Small intestine (tissue), 7 donors: ENCODE results near the gene SYNJ2. TPM values are rescaled to one million over a fixed set of nuclear protein-coding genes. Genes with fewer than 3 reads are reported as not detected.

Source experiments
- DNase-seq, 2 donors: peaks; one replicate each; pipeline versions ENCODE4 v3.0.0 to v3.0.0-alpha.2; 2013
- FAIRE-seq: peaks from 2 replicates; lab custom pipeline; 2012; peaks lifted over from hg19 to GRCh38; lab: Jason Lieb, UNC
- H3K27ac ChIP-seq, 3 donors: one replicate each; pipeline ENCODE4 v1.5.1; 2013; ENCODE audit warnings: low read length in 2 of 3, mild to moderate bottlenecking in 2 of 3, control low read depth in 1 of 3, inconsistent platforms in 1 of 3, low read depth in 1 of 3, moderate library complexity in 1 of 3
- H3K27me3 ChIP-seq, 3 donors: one replicate each; pipeline ENCODE4 v1.6.1; 2013; ENCODE audit warnings: low read length in 3 of 3, inconsistent platforms in 1 of 3; ENCODE audit not compliant: control insufficient read depth in 3 of 3, insufficient read depth in 3 of 3
- H3K36me3 ChIP-seq, 3 donors: one replicate each; pipeline ENCODE4 v1.6.1; 2013; ENCODE audit warnings: low read length in 3 of 3, inconsistent platforms in 1 of 3, low read depth in 1 of 3, mild to moderate bottlenecking in 1 of 3, moderate library complexity in 1 of 3; ENCODE audit not compliant: control insufficient read depth in 3 of 3, insufficient read depth in 2 of 3
- H3K4me1 ChIP-seq, 3 donors: one replicate each; pipeline ENCODE4 v1.6.1; 2013; ENCODE audit warnings: low read length in 2 of 3, inconsistent platforms in 1 of 3, low read depth in 1 of 3, mild to moderate bottlenecking in 1 of 3, moderate library complexity in 1 of 3; ENCODE audit not compliant: control insufficient read depth in 3 of 3, insufficient read depth in 2 of 3
- H3K4me3 ChIP-seq, 3 donors: one replicate each; pipeline ENCODE4 v1.5.1; 2013; ENCODE audit warnings: low read length in 3 of 3, control low read depth in 1 of 3, inconsistent platforms in 1 of 3, low read depth in 1 of 3, mild to moderate bottlenecking in 1 of 3, moderate library complexity in 1 of 3
- H3K9me3 ChIP-seq, 2 donors: one replicate each; pipeline ENCODE4 v1.6.1; 2013; ENCODE audit warnings: low read depth in 1 of 2, low read length in 1 of 2; ENCODE audit not compliant: control insufficient read depth in 2 of 2, insufficient read depth in 1 of 2
- WGBS, 3 donors: extraction: QIAGEN DNeasy Blood & Tissue Kit; methylation state at CpG; one replicate each; pipeline ENCODE4 v1.1.7; 2013; 5-methylcytosine and 5-hydroxymethylcytosine counted together
- polyA plus RNA-seq, 4 donors: library from polyadenylated mRNA; stranded (reverse) in 3 of 4; unstranded in 1 of 4; fragments of 200-250 nt in 3 of 4; fragments of 120-200 nt in 1 of 4; gene quantifications; one replicate each; pipeline versions ENCODE4 v1.2.1 to v1.2.3, GENCODE V29; 2013
- donor health status: healthy with polysubstance abuse.
- donor health status: control.
- donor health status: control.
- donor health status: Bipolar disorder and iron deficiency.
- donor health status: healthy.

SYNJ2 gene
- polyA plus RNA-seq, 4 donors, result 7.0 to 16.3 (median 9.4) TPM

DNA sequence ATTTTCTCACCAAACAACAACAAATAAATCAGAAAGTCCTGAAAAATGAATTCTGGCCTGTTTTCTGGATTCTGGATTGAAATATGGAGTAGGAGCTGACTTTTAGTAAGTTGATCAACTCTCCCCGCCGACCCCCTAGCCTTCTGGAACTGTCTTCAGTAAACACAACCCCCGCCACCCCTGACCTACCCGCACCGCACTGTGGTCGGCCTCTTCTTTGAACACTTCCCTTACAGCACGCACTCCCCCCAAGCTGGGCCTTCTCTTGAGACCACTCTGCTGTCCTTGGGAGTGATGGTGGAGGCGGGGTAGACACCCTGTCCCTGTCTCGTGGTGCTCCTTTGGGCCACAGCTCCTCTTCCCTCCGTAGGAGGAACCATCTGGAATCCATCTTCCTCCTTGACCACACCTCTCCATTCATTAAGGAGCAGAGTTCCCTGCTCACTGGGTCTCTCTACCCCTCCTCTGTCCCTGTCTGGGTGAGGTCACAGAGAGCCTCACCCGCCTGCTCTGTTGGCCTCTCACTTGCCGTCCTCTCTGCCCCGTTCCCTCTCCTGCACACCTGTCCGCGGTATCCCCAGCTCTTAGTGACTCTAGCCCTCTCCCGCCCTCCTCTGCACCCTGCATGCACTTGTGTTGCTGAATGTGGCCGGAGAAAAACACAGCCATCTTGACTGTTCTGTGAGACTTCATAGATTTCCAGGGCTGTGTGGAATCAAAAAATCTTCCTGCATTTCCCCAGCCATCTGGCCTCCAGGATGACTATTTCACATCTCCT, 19.1 kb downstream of the SYNJ2 start:
- Histone ChIP-seq H3K4me3 (no peak overlapping the region), H3K9me3 (peaks cover 0 to 7% of the 10 kb centered on the region in 2 donors), H3K36me3 (peaks cover 0 to 19% (median 0%) of the 10 kb centered on the region in 3 donors), H3K27ac (no peak overlapping the region), H3K4me1 (peaks cover 0 to 21% (median 7%) of the 10 kb centered on the region in 3 donors), H3K27me3 (no peaks in the 10 kb centered on the region)
- no peak for FAIRE-seq
- DNase-seq, result no peak
- 86 to 90% (median 88%) methylated on average over 17 of the region's 17 CpGs for WGBS, 3 donors

DNA sequence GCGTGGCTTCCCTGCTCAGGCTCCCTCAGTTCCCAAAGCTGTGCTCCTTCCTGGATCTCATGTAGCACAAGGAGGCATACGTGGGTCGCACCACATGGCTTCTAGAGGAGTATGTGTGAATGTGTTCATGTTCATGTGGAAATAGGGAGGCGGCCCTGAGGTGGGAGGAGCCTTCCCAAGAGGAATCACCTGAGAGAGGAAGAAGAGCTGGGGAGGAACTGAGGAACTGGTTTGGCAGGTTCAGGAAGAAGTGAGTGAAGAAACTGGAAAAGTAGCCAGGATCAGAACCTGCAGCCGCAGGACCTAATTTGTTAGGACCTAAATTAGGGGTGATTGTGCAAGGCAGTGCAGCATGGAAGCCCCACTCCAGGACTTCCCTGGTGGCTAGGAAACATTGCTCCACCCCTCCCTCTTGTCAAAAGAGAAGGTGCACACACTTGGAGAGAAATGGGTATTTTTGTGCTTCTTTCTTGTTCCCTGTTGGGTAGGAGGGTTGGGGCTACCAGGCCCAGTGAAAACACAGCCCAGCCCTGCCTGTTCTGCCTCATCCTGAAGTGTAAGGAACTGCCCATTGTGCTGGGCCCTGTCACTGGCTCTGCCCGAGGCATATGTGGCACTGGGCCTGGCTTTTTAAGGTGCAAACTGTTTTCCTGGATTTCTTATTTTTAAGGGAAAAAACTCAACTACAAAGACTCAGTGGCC, 20.7 kb downstream of the SYNJ2 start:
- H3K27me3 ChIP-seq, result no peaks in the 10 kb centered on the region
- H3K36me3 ChIP-seq, result peaks cover 0 to 28% (median 0%) of the 10 kb centered on the region in 3 donors
- FAIRE-seq (no peak), DNase-seq (peak; percentile 51 to 75)
- H3K4me1 ChIP-seq, result peaks cover 0 to 21% (median 7%) of the 10 kb centered on the region in 3 donors
- WGBS, 3 donors, result 71 to 76% (median 72%) methylated on average over 6 of the region's 6 CpGs
- H3K27ac ChIP-seq, result peak overlapping the region in 2 of 3 donors; percentile 36 to 76
- no peak overlapping the region for H3K4me3 ChIP-seq
- H3K9me3 ChIP-seq, result peaks cover 0 to 7% of the 10 kb centered on the region in 2 donors

DNA sequence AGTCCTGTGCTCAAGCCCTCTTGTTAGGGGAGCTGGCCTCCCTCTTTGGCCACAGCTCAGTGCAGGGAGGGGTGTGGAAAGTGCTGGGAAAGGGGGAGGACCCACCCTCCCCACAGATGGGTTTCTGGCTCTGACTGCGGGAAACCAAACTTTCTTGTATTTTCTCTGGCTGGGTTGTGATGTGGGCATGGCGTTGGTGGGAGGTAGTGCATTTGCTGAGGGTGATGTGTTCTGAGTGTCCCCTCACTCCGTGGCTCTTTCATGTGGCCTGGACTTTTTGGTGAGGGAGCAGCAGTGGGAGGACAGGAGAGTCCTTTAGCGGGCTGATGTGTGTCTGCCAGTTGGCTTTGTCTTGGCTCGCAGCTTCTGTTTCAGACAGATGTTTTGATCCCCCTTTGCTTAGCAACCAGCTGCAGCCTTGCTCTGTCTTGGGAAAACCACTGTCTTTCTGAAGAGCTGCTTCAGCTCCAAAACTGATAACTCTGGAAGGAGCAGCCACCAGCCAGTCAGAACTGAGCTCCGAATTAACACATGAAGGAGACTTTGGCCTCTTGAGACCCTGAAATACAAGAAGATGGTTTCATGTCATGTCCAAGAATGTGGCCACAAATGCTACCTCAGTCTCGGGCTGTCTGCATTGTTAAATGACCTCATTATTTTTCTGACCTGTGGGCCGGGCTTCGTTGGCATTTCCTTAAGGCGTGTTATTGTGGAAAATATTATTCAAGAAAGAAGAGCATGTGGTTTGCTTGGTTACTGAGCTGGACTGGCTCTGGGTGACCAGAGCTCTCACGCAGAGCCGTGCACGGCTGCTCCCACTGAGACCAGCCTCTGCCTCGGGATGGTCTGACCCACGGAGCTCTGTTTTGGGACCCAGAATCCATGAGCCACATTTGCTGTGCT, 21.5 kb downstream of the SYNJ2 start:
- peak overlapping the region in 2 of 3 donors; percentile 36 to 76 for H3K27ac ChIP-seq
- no peak overlapping the region for H3K4me3 ChIP-seq
- 45 to 68% (median 64%) methylated on average over 15 of the region's 15 CpGs for whole genome bisulfite sequencing, 3 donors
- H3K4me1 ChIP-seq, result peaks cover 0 to 21% (median 7%) of the 10 kb centered on the region in 3 donors
- no peaks in the 10 kb centered on the region for H3K27me3 ChIP-seq
- DNase-seq (peak; percentile 31 to 51), FAIRE-seq (no peak)
- H3K36me3 ChIP-seq, result peaks cover 0 to 26% (median 0%) of the 10 kb centered on the region in 3 donors
- peaks cover 0 to 7% of the 10 kb centered on the region in 2 donors for H3K9me3 ChIP-seq

DNA sequence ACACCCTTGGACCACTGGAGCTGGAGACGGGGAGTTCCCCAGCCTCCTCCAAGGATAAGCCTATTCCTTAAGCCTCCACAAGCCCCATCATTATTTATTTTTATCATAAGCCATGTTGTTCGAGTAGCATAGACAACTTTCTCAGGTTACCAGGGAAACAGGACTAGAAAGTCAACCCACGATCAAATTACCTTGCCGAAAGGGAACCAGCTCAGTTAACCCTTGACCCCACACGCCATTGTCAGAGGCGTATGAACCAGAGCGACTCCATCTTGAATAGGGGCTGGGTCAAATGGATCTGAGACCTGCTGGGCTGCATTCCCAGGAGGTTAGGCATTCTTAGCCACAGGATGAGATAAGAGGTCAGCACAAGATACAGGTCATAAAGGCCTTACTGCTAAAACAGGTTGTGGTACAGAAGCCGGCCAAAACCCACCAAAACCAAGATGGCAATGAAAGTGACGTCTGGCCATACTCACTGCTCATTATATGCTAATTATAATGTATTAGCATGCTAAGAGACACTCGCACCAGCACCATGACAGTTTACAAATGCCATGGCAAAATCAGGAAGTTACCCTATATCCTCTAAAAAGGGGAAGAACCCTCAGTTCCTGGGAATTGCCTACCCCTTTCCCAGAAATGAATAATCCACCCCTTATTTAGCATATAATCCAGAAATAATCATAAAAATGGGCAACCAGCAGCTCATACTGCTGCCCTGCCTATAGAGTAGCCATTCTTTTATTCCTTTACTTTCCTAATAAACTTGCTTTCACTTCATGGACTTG, 22.4 kb downstream of the SYNJ2 start:
- Histone ChIP-seq H3K4me3 (no peak overlapping the region), H3K36me3 (peaks cover 0 to 34% (median 0%) of the 10 kb centered on the region in 3 donors)

DNA sequence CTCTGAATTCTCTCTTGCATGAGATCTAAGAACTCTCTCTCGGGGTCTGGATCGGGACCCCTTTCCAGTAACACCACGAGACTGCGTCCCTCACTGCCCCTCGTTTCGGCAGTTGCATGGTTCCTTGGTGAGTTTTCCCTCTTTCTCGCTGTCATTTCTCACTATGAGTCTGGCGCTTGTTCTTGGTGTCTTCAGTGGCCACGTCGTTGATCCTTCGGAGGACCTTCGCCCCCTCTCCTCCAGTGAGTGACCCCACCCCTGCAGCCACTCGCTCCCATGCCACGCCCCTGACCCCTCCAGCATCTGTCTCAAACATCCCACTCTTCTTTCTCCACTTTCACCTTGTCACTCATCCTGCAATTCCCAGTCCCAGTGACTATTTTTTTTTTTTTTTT, 23.0 kb downstream of the SYNJ2 start:
- peaks cover 0 to 7% of the 10 kb centered on the region in 2 donors for H3K9me3 ChIP-seq
- WGBS, 3 donors, result 85 to 90% (median 86%) methylated on average over 14 of the region's 14 CpGs

More for the DNA sequence above, 22.4 kb downstream of the SYNJ2 start:
- Histone ChIP-seq H3K27ac (peak overlapping the region in 2 of 3 donors; percentile 36 to 76), H3K4me1 (peaks cover 0 to 21% (median 7%) of the 10 kb centered on the region in 3 donors), H3K27me3 (no peaks in the 10 kb centered on the region), H3K9me3 (peaks cover 0 to 7% of the 10 kb centered on the region in 2 donors)
- FAIRE-seq (no peak), DNase-seq (no peak)
- 77 to 89% (median 87%) methylated on average over 10 of the region's 10 CpGs for WGBS, 3 donors

DNA sequence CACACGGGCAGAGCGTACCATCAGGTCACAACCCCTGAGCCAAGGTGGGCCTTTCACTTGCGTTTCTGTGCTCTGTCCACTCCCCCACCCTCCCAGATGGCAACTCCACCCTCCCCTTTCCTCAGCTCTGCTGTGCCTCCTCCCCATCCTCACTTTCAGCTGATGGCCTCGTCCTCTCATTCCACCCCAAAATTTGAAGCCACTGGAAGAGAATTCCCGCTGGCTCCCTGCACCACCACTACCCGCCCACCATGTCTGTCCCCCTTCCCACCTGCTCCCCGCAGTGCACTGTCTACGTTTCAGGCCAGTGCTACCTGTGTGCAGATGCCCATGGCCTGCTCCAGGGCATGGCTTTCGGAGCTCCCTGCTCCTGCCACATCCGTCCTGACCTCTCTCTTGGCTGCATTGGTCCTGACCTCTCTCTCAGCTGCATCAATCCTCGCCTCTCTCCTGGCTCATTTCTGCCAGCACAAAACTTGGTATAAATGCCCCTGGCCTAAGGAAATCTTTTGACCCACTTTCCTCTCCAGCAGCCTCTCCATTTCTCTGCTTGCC, 24.0 kb downstream of the SYNJ2 start:
- no peak for DNase-seq
- FAIRE-seq, result no peak
- no peaks in the 10 kb centered on the region for H3K27me3 ChIP-seq
- H3K4me1 ChIP-seq, result peaks cover 0 to 20% (median 11%) of the 10 kb centered on the region in 3 donors
- H3K27ac ChIP-seq, result no peak overlapping the region
- H3K9me3 ChIP-seq, result peaks cover 0 to 7% of the 10 kb centered on the region in 2 donors
- peaks cover 0 to 43% (median 0%) of the 10 kb centered on the region in 3 donors for H3K36me3 ChIP-seq
- no peak overlapping the region for H3K4me3 ChIP-seq
- 91 to 93% (median 91%) methylated on average over 11 of the region's 11 CpGs for WGBS, 3 donors

More for the DNA sequence above, 23.0 kb downstream of the SYNJ2 start:
- no peak overlapping the region for H3K27ac ChIP-seq
- DNase-seq, result no peak
- peaks cover 0 to 23% (median 9%) of the 10 kb centered on the region in 3 donors for H3K4me1 ChIP-seq
- H3K36me3 ChIP-seq, result peaks cover 0 to 37% (median 0%) of the 10 kb centered on the region in 3 donors
- no peak for FAIRE-seq
- H3K27me3 ChIP-seq, result no peaks in the 10 kb centered on the region
- no peak overlapping the region for H3K4me3 ChIP-seq

GRCh38 chr6:158006331-158006730, 24.7 kb downstream of the SYNJ2 start:
- FAIRE-seq, result no peak
- 87 to 93% (median 92%) methylated on average over 7 of the region's 7 CpGs for WGBS, 3 donors
- no peak for DNase-seq
- Histone ChIP-seq H3K9me3 (peaks cover 0 to 7% of the 10 kb centered on the region in 2 donors), H3K4me3 (no peak overlapping the region), H3K27me3 (no peaks in the 10 kb centered on the region), H3K27ac (no peak overlapping the region), H3K36me3 (peaks cover 0 to 47% (median 0%) of the 10 kb centered on the region in 3 donors), H3K4me1 (peaks cover 0 to 20% (median 11%) of the 10 kb centered on the region in 3 donors)
